HL-60 (cell line): ENCODE data around the gene BAIAP2.

Experiments used
- POLR2AphosphoS5 ChIP-seq: IDR thresholded peaks from 2 replicates; pipeline ENCODE4 v1.6.1; 2012; ENCODE audit warnings: low read depth
- TF ChIP-seq, protein P1 (sequence below): IDR thresholded peaks from one replicate; pipeline ENCODE4 v1.5.1; 2011; ENCODE audit warnings: low read length, control low read depth, inconsistent platforms; ENCODE audit not compliant: insufficient read depth
- TF ChIP-seq, protein P2 (sequence below): IDR thresholded peaks from 2 replicates; pipeline ENCODE4 v1.6.1; 2012; ENCODE audit warnings: low read depth; ENCODE audit not compliant: insufficient replicate concordance

DNA sequence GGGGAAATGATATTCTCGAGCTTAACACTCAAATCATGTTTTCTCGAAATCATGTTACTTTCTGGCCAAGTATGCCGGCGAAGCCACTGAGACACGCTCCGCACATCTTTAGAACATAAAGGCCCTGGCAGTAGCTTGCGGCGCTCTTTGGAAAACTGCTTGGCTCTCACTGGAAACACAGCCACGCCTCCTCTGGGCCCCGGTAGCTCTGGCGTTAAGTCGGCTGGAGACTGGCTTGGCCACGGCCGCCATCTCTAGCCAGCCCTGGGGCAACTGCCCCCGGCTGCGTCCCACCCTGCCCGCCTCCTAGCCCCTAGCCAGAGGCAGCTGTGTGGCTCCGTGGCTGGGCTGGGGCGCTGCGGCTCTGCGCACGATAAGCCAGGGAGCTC, 9.2 kb upstream of the BAIAP2 start:
- TF ChIP-seq, protein P1, sequence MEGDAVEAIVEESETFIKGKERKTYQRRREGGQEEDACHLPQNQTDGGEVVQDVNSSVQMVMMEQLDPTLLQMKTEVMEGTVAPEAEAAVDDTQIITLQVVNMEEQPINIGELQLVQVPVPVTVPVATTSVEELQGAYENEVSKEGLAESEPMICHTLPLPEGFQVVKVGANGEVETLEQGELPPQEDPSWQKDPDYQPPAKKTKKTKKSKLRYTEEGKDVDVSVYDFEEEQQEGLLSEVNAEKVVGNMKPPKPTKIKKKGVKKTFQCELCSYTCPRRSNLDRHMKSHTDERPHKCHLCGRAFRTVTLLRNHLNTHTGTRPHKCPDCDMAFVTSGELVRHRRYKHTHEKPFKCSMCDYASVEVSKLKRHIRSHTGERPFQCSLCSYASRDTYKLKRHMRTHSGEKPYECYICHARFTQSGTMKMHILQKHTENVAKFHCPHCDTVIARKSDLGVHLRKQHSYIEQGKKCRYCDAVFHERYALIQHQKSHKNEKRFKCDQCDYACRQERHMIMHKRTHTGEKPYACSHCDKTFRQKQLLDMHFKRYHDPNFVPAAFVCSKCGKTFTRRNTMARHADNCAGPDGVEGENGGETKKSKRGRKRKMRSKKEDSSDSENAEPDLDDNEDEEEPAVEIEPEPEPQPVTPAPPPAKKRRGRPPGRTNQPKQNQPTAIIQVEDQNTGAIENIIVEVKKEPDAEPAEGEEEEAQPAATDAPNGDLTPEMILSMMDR = no peak
- TF ChIP-seq, protein P2, sequence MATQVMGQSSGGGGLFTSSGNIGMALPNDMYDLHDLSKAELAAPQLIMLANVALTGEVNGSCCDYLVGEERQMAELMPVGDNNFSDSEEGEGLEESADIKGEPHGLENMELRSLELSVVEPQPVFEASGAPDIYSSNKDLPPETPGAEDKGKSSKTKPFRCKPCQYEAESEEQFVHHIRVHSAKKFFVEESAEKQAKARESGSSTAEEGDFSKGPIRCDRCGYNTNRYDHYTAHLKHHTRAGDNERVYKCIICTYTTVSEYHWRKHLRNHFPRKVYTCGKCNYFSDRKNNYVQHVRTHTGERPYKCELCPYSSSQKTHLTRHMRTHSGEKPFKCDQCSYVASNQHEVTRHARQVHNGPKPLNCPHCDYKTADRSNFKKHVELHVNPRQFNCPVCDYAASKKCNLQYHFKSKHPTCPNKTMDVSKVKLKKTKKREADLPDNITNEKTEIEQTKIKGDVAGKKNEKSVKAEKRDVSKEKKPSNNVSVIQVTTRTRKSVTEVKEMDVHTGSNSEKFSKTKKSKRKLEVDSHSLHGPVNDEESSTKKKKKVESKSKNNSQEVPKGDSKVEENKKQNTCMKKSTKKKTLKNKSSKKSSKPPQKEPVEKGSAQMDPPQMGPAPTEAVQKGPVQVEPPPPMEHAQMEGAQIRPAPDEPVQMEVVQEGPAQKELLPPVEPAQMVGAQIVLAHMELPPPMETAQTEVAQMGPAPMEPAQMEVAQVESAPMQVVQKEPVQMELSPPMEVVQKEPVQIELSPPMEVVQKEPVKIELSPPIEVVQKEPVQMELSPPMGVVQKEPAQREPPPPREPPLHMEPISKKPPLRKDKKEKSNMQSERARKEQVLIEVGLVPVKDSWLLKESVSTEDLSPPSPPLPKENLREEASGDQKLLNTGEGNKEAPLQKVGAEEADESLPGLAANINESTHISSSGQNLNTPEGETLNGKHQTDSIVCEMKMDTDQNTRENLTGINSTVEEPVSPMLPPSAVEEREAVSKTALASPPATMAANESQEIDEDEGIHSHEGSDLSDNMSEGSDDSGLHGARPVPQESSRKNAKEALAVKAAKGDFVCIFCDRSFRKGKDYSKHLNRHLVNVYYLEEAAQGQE = no peak
- TF ChIP-seq POLR2AphosphoS5 = no peak
